ENCODE data around the gene CLCF1. TPM values are rescaled to one million over a fixed set of nuclear protein-coding genes. Genes with fewer than 3 reads are reported as not detected.

The CLCF1 gene
- total RNA-seq: 0.63 and 0.66 TPM in 2 replicates

DNA sequence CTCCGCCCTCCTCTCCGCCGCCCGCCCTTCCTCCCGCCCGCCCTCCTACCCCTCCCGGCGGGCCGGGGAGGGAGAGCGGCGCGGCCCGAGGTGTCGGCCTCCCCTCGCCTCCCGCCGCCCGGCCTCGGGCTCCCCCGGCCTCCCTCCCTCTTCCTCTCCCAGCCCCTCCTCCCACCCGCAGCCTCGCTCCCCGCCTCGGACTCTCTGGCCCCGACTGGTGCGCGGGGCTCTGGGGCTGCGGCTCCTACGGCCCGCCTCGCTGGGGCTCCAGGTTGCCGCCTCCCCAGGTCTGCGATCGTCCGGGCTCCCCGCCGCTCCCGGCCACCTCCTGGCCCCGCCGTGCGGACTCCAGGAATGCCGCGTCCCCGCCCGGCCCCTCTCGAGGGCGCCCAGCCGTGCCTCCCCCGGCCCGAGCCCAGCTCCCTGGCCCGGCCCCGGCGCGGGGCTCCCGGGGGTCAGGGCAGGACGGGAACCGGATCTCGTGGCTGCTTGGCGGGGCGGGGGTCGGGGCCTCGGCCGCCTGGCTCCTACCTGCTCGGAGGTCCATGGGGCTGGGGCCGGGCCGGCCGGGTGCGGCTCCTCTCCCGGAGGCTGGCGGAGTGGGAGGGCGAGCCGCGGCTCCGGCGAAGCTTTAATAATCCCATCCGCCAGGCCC, at the start of gene CLCF1:
TSS of gene CLCF1 (minus strand) at position 606 of the 655 bp plus-strand sequence. CDS start at position 547, 59 bp downstream.
- intact Hi-C loops (cut with micrococcal nuclease): no loop called here
- DNase-seq: peak; percentile 78
- Mint-ChIP-seq H3K36me3 (ENCODE audit: low read depth) (peaks cover 3% of the 10 kb centered on the region), H3K27me3 (peaks cover 64% of the 10 kb centered on the region), H3K4me3 (peak within 1 kb of the TSS; percentile 88), H3K4me1 (peaks cover 30% of the 10 kb centered on the region), H3K27ac (peak within 1 kb of the TSS; percentile 82), H3K9me3 (no peaks in the 10 kb centered on the region)

DNA sequence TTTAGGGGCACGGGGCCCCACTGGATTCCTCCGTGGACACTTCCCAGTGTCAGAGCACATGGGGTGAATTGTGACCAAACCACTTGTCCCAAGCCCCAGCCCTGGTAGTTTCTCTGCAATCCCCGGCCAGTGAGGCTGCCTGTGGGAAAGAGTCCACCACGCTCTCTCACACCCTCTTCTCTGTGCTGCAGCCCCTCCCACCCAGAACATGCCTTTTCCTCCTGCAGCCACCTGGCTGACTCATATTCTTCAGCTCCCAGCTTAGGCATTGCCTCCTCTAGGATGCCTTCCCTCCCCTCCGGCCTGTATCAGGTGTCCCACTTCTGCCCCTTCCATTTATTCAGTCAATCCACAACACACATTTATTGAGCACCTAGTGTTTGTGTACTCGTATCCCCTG, 49.5 kb upstream of the CLCF1 start:
- Mint-ChIP-seq H3K9me3 (no peaks in the 10 kb centered on the region), H3K27me3 (peaks cover 2% of the 10 kb centered on the region), H3K4me1 (peaks cover 30% of the 10 kb centered on the region), H3K27ac (no peak overlapping the region), H3K36me3 (ENCODE audit: low read depth) (no peaks in the 10 kb centered on the region), H3K4me3 (peak overlapping the region; percentile 39)
- DNase-seq: no peak
- intact Hi-C loops (cut with micrococcal nuclease): loop anchor here (10.0 kb wide), 1 partner anchor 182 kb away; the partner anchor contains the start of gene NDUFV1

DNA sequence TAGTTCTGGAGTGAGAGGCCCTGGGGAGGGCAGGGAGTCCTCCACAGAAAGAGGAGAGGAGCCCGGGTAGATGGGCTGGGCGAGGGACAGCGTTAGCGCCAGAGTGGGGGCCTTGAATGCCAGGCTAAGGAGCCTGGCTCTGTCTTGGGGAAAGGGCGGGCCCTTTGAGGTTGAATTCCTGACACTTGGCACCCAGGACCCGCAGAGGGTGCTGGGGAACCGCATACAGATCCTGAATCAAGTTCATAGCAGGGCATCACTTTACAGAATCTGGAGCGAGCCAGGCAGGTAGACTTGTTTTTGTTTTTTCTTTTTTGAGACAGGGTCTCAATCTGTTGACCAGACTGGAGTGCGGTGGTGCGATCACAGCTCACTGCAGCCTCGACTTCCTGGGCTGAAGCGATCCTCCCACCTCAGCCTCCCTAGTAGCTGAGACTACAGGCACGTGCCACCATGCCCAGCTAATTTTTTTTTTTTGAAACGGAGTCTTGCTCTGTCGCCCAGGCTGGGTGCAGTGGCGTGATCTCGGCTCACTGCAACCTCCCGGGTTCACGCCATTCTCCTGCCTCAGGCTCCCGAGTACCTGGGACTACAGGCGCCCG, 48.1 kb upstream of the CLCF1 start:
- peak overlapping the region; percentile 72 for H3K27ac Mint-ChIP-seq
- H3K36me3 Mint-ChIP-seq (ENCODE audit: low read depth): no peaks in the 10 kb centered on the region
- H3K4me1 Mint-ChIP-seq: peaks cover 31% of the 10 kb centered on the region
- H3K9me3 Mint-ChIP-seq: no peaks in the 10 kb centered on the region
- intact Hi-C loops (cut with micrococcal nuclease): loop anchor here (1.0 to 10.0 kb wide), 2 partner anchors 20 to 183 kb away; partner anchors contain the start of genes NDUFV1 and PPP1CA
- H3K4me3 Mint-ChIP-seq: peak overlapping the region; percentile 77
- no peak for DNase-seq
- peaks cover 6% of the 10 kb centered on the region for H3K27me3 Mint-ChIP-seq

GRCh38 chr11:67420646-67421429, 47.4 kb upstream of the CLCF1 start:
- no peaks in the 10 kb centered on the region for H3K9me3 Mint-ChIP-seq
- H3K27ac Mint-ChIP-seq: peak overlapping the region; percentile 72
- no peaks in the 10 kb centered on the region for H3K36me3 Mint-ChIP-seq (ENCODE audit: low read depth)
- peak overlapping the region; percentile 77 for H3K4me3 Mint-ChIP-seq
- DNase-seq: peak; percentile 99
- intact Hi-C loops (cut with micrococcal nuclease): loop anchor here (1.0 to 10.0 kb wide), 2 partner anchors 20 to 184 kb away; partner anchors contain the start of genes NDUFV1 and PPP1CA
- peaks cover 12% of the 10 kb centered on the region for H3K27me3 Mint-ChIP-seq
- H3K4me1 Mint-ChIP-seq: peaks cover 36% of the 10 kb centered on the region

GRCh38 chr11:67420147-67420645, 46.8 kb upstream of the CLCF1 start:
- DNase-seq: no peak
- peaks cover 13% of the 10 kb centered on the region for H3K27me3 Mint-ChIP-seq
- H3K27ac Mint-ChIP-seq: peak overlapping the region; percentile 66
- peaks cover 34% of the 10 kb centered on the region for H3K4me1 Mint-ChIP-seq
- H3K36me3 Mint-ChIP-seq (ENCODE audit: low read depth): no peaks in the 10 kb centered on the region
- peak overlapping the region; percentile 77 for H3K4me3 Mint-ChIP-seq
- no peaks in the 10 kb centered on the region for H3K9me3 Mint-ChIP-seq
- intact Hi-C loops (cut with micrococcal nuclease): loop anchor here (10.0 kb wide), 1 partner anchor 185 kb away; the partner anchor contains the start of gene NDUFV1

DNA sequence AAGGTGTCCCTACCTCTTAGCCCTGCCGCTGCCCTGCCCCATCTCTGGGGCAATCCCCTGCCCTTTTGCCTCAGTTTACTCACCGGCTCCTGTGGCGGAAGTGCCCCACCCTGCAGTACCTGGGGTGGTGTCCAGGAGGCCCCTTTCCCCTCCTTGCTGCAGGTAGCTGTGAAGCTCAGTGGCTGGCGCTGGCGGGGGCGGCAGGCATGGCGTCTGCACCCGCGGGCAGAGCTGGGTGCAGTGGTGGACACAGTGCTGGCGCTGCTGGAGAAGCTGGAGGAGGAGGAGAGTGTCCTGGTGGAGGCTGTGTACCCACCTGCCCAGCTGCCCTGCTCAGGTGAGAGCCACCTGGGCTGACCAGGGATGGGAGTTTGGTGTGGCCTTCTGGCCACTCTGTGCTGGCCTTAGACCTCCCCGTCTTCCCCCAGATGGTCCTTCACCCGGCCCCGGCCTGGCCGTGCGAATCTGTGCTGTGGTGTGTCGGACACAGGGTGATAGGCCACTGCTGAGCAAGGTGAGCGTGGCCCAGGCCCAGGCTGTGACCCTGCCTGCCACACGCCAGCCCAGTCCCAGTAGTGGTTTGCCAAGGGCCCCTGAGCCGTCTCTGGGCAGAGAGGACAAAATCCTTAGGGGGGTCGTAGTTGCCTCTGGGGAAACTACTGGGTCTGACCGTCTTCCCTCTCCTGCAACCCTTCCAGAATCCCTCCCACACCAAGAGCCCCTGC, 46.1 kb upstream of the CLCF1 start:
- Mint-ChIP-seq H3K9me3 (no peaks in the 10 kb centered on the region), H3K4me1 (peaks cover 28% of the 10 kb centered on the region), H3K36me3 (ENCODE audit: low read depth) (no peaks in the 10 kb centered on the region), H3K4me3 (peak overlapping the region; percentile 77), H3K27ac (no peak overlapping the region), H3K27me3 (peaks cover 15% of the 10 kb centered on the region)
- DNase-seq: no peak
- intact Hi-C loops (cut with micrococcal nuclease): loop anchor here (10.0 kb wide), 1 partner anchor 185 kb away; the partner anchor contains the start of gene NDUFV1

DNA sequence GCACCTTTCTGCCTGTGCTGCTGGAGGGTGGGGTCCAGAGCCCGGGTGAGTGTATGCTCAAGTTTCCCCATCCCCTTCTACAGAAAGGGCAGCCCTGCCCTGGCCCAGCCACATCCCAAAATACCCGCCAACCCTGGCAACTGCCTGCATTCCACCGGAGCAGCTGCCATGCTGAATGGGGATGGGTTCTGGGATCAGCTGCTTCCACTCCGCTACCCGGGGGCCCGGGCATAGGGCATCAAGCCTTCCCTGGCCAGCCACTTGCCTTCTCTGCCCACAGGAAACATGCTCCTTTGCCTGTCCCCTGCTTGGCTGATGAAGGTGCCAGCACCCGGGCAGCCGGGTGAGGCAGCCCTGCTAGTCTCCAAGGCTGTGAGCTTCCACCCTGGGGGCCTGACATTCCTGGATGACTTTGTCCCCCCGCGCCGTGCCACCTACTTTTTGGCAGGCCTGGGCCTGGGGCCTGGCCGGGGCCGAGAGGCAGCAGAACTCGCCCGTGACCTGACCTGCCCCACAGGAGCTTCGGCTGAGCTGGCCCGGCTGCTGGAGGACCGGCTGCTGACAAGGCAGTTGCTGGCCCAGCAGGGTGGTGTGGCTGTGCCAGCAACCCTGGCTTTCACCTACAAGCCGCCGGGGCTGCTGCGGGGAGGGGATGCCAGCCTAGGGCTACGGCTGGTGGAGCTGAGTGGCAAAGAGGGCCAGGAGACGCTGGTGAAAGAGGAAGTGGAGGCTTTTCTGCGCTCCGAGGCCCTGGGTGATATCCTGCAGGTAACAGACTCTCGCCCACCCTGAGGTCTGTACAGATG, 45.3 kb upstream of the CLCF1 start:
- no peak for DNase-seq
- intact Hi-C loops (cut with micrococcal nuclease): no loop called here
- Mint-ChIP-seq H3K27ac (no peak overlapping the region), H3K4me3 (peak overlapping the region; percentile 68), H3K4me1 (peaks cover 27% of the 10 kb centered on the region), H3K36me3 (ENCODE audit: low read depth) (no peaks in the 10 kb centered on the region), H3K27me3 (peaks cover 15% of the 10 kb centered on the region), H3K9me3 (no peaks in the 10 kb centered on the region)

DNA sequence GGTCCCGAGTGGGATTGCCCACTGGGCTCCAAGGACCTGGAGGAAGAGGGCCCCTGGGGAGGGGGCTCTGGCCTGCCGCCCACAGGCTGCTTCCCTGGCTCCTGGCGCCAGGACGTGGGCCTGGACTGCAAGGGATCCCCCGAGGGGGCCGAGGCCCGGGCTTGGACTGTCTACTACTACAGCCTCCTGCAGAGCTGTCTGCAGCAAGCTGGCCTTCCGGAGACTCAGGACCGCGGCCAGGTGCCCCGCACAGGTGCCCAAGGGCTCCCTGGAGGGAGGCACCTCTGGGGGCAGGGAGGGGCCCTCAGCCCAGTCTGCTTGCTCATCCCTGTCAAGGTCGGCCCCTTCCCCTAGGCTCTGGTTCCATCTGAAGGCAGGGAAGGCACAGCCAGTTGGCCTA, 44.0 kb upstream of the CLCF1 start:
- no peaks in the 10 kb centered on the region for H3K9me3 Mint-ChIP-seq
- H3K36me3 Mint-ChIP-seq (ENCODE audit: low read depth): no peaks in the 10 kb centered on the region
- no peak for DNase-seq
- H3K27me3 Mint-ChIP-seq: peaks cover 19% of the 10 kb centered on the region
- H3K27ac Mint-ChIP-seq: no peak overlapping the region
- intact Hi-C loops (cut with micrococcal nuclease): no loop called here
- H3K4me1 Mint-ChIP-seq: peaks cover 25% of the 10 kb centered on the region
- H3K4me3 Mint-ChIP-seq: no peak overlapping the region

GRCh38 chr11:67416416-67417335, 43.3 kb upstream of the CLCF1 start:
- no peaks in the 10 kb centered on the region for H3K9me3 Mint-ChIP-seq
- no peaks in the 10 kb centered on the region for H3K36me3 Mint-ChIP-seq (ENCODE audit: low read depth)
- no peak overlapping the region for H3K27ac Mint-ChIP-seq
- H3K27me3 Mint-ChIP-seq: peaks cover 19% of the 10 kb centered on the region
- DNase-seq: no peak
- peak overlapping the region; percentile 51 for H3K4me3 Mint-ChIP-seq
- intact Hi-C loops (cut with micrococcal nuclease): no loop called here
- H3K4me1 Mint-ChIP-seq: peaks cover 29% of the 10 kb centered on the region

GRCh38 chr11:67415501-67416304, 42.3 kb upstream of the CLCF1 start, which contains the start of gene CARNS1:
Gene CARNS1, plus strand, starts transcription at chr11:67415678. Its CDS starts 522 bp downstream, at chr11:67416200.
- Mint-ChIP-seq H3K36me3 (ENCODE audit: low read depth) (peaks cover 4% of the 10 kb centered on the region), H3K4me3 (peak within 1 kb of the TSS; percentile 51), H3K9me3 (no peaks in the 10 kb centered on the region), H3K27ac (no peak within 1 kb of the TSS), H3K4me1 (peaks cover 30% of the 10 kb centered on the region), H3K27me3 (peaks cover 19% of the 10 kb centered on the region)
- intact Hi-C loops (cut with micrococcal nuclease): no loop called here
- no peak for DNase-seq

- peaks cover 44% of the 10 kb centered on the region for H3K4me1 Mint-ChIP-seq
- peaks cover 19% of the 10 kb centered on the region for H3K27me3 Mint-ChIP-seq
- no peak overlapping the region for H3K4me3 Mint-ChIP-seq
- DNase-seq: no peak
- peaks cover 13% of the 10 kb centered on the region for H3K36me3 Mint-ChIP-seq (ENCODE audit: low read depth)
- H3K9me3 Mint-ChIP-seq: no peaks in the 10 kb centered on the region
- intact Hi-C loops (cut with micrococcal nuclease): no loop called here
- H3K27ac Mint-ChIP-seq: no peak overlapping the region
Observed at GRCh38 chr11:67413266-67413849, 40.0 kb upstream of the CLCF1 start.
